HepG2 (cell line): ENCODE results near the gene CD79A. TPM values are rescaled to one million over a fixed set of nuclear protein-coding genes. Genes with fewer than 3 reads are reported as not detected.

ENCODE experiments used
- AHR ChIP-seq: IDR thresholded peaks from 2 replicates; pipeline ENCODE4 v1.6.1; 2018; ENCODE audit warnings: missing genetic modification reagents, missing compliant biosample characterization
- ASH2L ChIP-seq: fragments of 300-600, 200-600 bp; sonication (generic); IDR thresholded peaks from 2 replicates; pipeline ENCODE4 v1.7.0; 2017; ENCODE audit warnings: low read depth, mild to moderate bottlenecking, moderate library complexity, mixed read lengths, low read length; ENCODE audit not compliant: insufficient read length
- CENPBD1 ChIP-seq: sonication (generic); formaldehyde crosslinking; IDR thresholded peaks from 2 replicates; pipeline ENCODE4 v1.8.0; 2022; ENCODE audit warnings: missing genetic modification reagents, low read depth, mild to moderate bottlenecking, borderline replicate concordance
- DMAP1 ChIP-seq: IDR thresholded peaks from 2 replicates; pipeline ENCODE4 v1.6.1; 2016
- EEA1 ChIP-seq: sonication (generic); formaldehyde crosslinking; IDR thresholded peaks from 2 replicates; pipeline ENCODE4 v1.5.1; 2020; ENCODE audit warnings: mild to moderate bottlenecking, missing genetic modification reagents, borderline replicate concordance
- FOXA1 ChIP-seq, 2 experiments: fragments of 450-650 bp in 1 of 2; sonication (generic) in 1 of 2; formaldehyde crosslinking in 1 of 2; IDR thresholded peaks; 2 replicates each; pipeline versions ENCODE4 v1.4.0 to v1.6.1; 2016 to 2020; ENCODE audit warnings: missing genetic modification reagents in 1 of 2
- HNRNPL ChIP-seq: fragments of 200-400 bp; formaldehyde crosslinking; IDR thresholded peaks from 2 replicates; pipeline ENCODE4 v1.6.1; 2017; ENCODE audit warnings: mild to moderate bottlenecking, low read depth, low read length
- NR2F1 ChIP-seq, 2 experiments: fragments of 450-650 bp in 1 of 2; formaldehyde crosslinking in 1 of 2; IDR thresholded peaks; 2 replicates each; pipeline versions ENCODE4 v1.5.0 to v1.6.1; 2016 to 2020; ENCODE audit warnings: mild to moderate bottlenecking in 1 of 2, missing compliant biosample characterization in 1 of 2, missing genetic modification reagents in 1 of 2, moderate library complexity in 1 of 2
- SOX6 ChIP-seq, 2 experiments: fragments of 450-650 bp in 1 of 2; sonication (generic) in 1 of 2; formaldehyde crosslinking in 1 of 2; IDR thresholded peaks; 2 replicates each; pipeline versions ENCODE4 v1.4.0 to v1.6.1; 2017 to 2020; ENCODE audit warnings: antibody characterized with exemption in 1 of 2, mild to moderate bottlenecking in 1 of 2, missing genetic modification reagents in 1 of 2
- TARDBP ChIP-seq: sonication (generic); formaldehyde crosslinking; IDR thresholded peaks from 2 replicates; pipeline ENCODE4 v1.8.0; 2022; ENCODE audit warnings: mild to moderate bottlenecking, missing genetic modification reagents
- TGIF2 ChIP-seq: IDR thresholded peaks from 2 replicates; pipeline ENCODE4 v1.6.1; 2016; ENCODE audit warnings: control low read depth, missing compliant biosample characterization
- ZFY ChIP-seq: sonication (generic); formaldehyde crosslinking; IDR thresholded peaks from 2 replicates; pipeline ENCODE4 v1.4.0; 2020; ENCODE audit warnings: missing genetic modification reagents
- ZMYM3 ChIP-seq: sonication (generic); formaldehyde crosslinking; IDR thresholded peaks from 2 replicates; pipeline ENCODE4 v1.5.1; 2020; ENCODE audit warnings: mild to moderate bottlenecking, missing genetic modification reagents
- ZNF136 ChIP-seq: sonication (generic); formaldehyde crosslinking; IDR thresholded peaks from 2 replicates; pipeline ENCODE4 v1.8.1; 2022; ENCODE audit warnings: low read depth, mild to moderate bottlenecking, moderate library complexity, missing genetic modification reagents
- ZNF180 ChIP-seq: sonication (generic); formaldehyde crosslinking; IDR thresholded peaks from 2 replicates; pipeline ENCODE4 v1.4.0; 2020; ENCODE audit warnings: low read depth, missing genetic modification reagents, borderline replicate concordance
- ZNF207 ChIP-seq: fragments of 450-650 bp; IDR thresholded peaks from 2 replicates; pipeline ENCODE4 v1.6.1; 2016; ENCODE audit warnings: antibody characterized with exemption, borderline replicate concordance
- ZNF224 ChIP-seq: sonication (generic); formaldehyde crosslinking; IDR thresholded peaks from 2 replicates; pipeline ENCODE4 v1.5.0; 2020; ENCODE audit warnings: mild to moderate bottlenecking, missing genetic modification reagents
- ZNF34 ChIP-seq: sonication (generic); formaldehyde crosslinking; IDR thresholded peaks from 2 replicates; pipeline ENCODE4 v1.4.0; 2020; ENCODE audit warnings: mild to moderate bottlenecking, missing genetic modification reagents, borderline replicate concordance
- ZNF562 ChIP-seq: sonication (generic); formaldehyde crosslinking; IDR thresholded peaks from 2 replicates; pipeline ENCODE4 v1.8.0; 2022; ENCODE audit warnings: missing genetic modification reagents, borderline replicate concordance
- ZNF652 ChIP-seq: IDR thresholded peaks from 2 replicates; pipeline ENCODE4 v1.6.1; 2016; ENCODE audit warnings: low read depth, borderline replicate concordance
- ZSCAN22 ChIP-seq: sonication (generic); formaldehyde crosslinking; IDR thresholded peaks from 2 replicates; pipeline ENCODE4 v1.4.0; 2020; ENCODE audit warnings: mild to moderate bottlenecking, missing genetic modification reagents
- polyA plus RNA-seq, 8 experiments: library from polyadenylated mRNA; depleted of rRNA in 3 of 8; stranded (reverse) in 7 of 8; unstranded in 1 of 8; fragments of >200 nt; fragmentation: Illumina TruSeq in 4 of 8; extraction: Trizol in 4 of 8; gene quantifications; 2 replicates each; pipeline versions ENCODE4 v1.2.1 to v1.2.3, GENCODE V29; 2011 to 2016; ENCODE audit warnings: low read depth in 4 of 8, missing spikeins in 1 of 8, mixed read lengths in 1 of 8; ENCODE audit not compliant: insufficient read depth in 1 of 8
- total RNA-seq, 5 experiments: library from RNA; depleted of rRNA; stranded (reverse); fragments of >200 nt; fragmentation: Illumina TruSeq; extraction: Trizol; gene quantifications; 2 replicates each; pipeline ENCODE4 v1.2.3, GENCODE V29; 2016; ENCODE audit warnings: low read depth in 1 of 5
- TF ChIP-seq, protein P1 (sequence below): sonication (generic); formaldehyde crosslinking; IDR thresholded peaks from 2 replicates; pipeline ENCODE4 v1.5.0; 2020; ENCODE audit warnings: mild to moderate bottlenecking, low read depth, missing genetic modification reagents, borderline replicate concordance
- TF ChIP-seq, protein P2 (sequence below): sonication (generic); formaldehyde crosslinking; IDR thresholded peaks from 2 replicates; pipeline ENCODE4 v1.4.0; 2020; ENCODE audit warnings: missing genetic modification reagents, borderline replicate concordance
- TF ChIP-seq, protein P3 (sequence below): sonication (generic); formaldehyde crosslinking; IDR thresholded peaks from 2 replicates; pipeline ENCODE4 v1.4.0; 2020; ENCODE audit warnings: low read depth, mild to moderate bottlenecking, missing genetic modification reagents
- TF ChIP-seq, protein P4 (sequence below): IDR thresholded peaks from 2 replicates; pipeline ENCODE4 v1.6.1; 2016

CD79A gene
- total and polyA plus RNA-seq, 2 of the 13 experiments (the other 11 are each of a cell fraction or from before 2014, with no cell fraction given): 0.24 to 0.33 TPM

GRCh38 chr19:41893899-41894298 is 16.8 kb downstream of the CD79A start (continued):
- TF ChIP-seq, protein P1, sequence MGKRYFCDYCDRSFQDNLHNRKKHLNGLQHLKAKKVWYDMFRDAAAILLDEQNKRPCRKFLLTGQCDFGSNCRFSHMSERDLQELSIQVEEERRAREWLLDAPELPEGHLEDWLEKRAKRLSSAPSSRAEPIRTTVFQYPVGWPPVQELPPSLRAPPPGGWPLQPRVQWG (CRISPR knock-in tag): no peak
- no peak for TF ChIP-seq ZNF34
- TF ChIP-seq, protein P2, sequence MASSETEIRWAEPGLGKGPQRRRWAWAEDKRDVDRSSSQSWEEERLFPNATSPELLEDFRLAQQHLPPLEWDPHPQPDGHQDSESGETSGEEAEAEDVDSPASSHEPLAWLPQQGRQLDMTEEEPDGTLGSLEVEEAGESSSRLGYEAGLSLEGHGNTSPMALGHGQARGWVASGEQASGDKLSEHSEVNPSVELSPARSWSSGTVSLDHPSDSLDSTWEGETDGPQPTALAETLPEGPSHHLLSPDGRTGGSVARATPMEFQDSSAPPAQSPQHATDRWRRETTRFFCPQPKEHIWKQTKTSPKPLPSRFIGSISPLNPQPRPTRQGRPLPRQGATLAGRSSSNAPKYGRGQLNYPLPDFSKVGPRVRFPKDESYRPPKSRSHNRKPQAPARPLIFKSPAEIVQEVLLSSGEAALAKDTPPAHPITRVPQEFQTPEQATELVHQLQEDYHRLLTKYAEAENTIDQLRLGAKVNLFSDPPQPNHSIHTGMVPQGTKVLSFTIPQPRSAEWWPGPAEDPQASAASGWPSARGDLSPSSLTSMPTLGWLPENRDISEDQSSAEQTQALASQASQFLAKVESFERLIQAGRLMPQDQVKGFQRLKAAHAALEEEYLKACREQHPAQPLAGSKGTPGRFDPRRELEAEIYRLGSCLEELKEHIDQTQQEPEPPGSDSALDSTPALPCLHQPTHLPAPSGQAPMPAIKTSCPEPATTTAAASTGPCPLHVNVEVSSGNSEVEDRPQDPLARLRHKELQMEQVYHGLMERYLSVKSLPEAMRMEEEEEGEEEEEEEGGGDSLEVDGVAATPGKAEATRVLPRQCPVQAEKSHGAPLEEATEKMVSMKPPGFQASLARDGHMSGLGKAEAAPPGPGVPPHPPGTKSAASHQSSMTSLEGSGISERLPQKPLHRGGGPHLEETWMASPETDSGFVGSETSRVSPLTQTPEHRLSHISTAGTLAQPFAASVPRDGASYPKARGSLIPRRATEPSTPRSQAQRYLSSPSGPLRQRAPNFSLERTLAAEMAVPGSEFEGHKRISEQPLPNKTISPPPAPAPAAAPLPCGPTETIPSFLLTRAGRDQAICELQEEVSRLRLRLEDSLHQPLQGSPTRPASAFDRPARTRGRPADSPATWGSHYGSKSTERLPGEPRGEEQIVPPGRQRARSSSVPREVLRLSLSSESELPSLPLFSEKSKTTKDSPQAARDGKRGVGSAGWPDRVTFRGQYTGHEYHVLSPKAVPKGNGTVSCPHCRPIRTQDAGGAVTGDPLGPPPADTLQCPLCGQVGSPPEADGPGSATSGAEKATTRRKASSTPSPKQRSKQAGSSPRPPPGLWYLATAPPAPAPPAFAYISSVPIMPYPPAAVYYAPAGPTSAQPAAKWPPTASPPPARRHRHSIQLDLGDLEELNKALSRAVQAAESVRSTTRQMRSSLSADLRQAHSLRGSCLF (CRISPR knock-in tag): no peak
- no peak for TF ChIP-seq HNRNPL
- no peak for TF ChIP-seq EEA1 (CRISPR knock-in tag)
- TF ChIP-seq, protein P3, sequence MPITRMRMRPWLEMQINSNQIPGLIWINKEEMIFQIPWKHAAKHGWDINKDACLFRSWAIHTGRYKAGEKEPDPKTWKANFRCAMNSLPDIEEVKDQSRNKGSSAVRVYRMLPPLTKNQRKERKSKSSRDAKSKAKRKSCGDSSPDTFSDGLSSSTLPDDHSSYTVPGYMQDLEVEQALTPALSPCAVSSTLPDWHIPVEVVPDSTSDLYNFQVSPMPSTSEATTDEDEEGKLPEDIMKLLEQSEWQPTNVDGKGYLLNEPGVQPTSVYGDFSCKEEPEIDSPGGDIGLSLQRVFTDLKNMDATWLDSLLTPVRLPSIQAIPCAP: no peak
- TF ChIP-seq ASH2L: no peak
- no peak for TF ChIP-seq ZNF180 (CRISPR knock-in tag)
- no peak for TF ChIP-seq SOX6 (IDR thresholded peaks at IDR 0.05)
- TF ChIP-seq SOX6 (CRISPR knock-in tag; IDR thresholded peaks at IDR 0.05): peak; percentile 26; the same call in 1 of the 2 replicates
- TF ChIP-seq NR2F1 (CRISPR knock-in tag; IDR thresholded peaks at IDR 0.05): no peak
- no peak for TF ChIP-seq CENPBD1 (CRISPR knock-in tag)
- no peak for TF ChIP-seq ZNF224 (CRISPR knock-in tag)
- TF ChIP-seq ZMYM3 (CRISPR knock-in tag): peak; percentile 64; the same call in 1 of the 2 replicates
- peak; percentile 77; the same call in 1 of the 2 replicates for TF ChIP-seq TARDBP (CRISPR knock-in tag)
- no peak for TF ChIP-seq ZFY (CRISPR knock-in tag)
- no peak for TF ChIP-seq DMAP1
- TF ChIP-seq ZNF136 (CRISPR knock-in tag): no peak
- no peak for TF ChIP-seq AHR (CRISPR knock-in tag)
- no peak for TF ChIP-seq FOXA1 (IDR thresholded peaks at IDR 0.05)
- TF ChIP-seq FOXA1 (CRISPR knock-in tag; IDR thresholded peaks at IDR 0.05): no peak
- TF ChIP-seq ZNF652 (CRISPR knock-in tag): no peak
- peak; percentile 96 for TF ChIP-seq ZSCAN22 (CRISPR knock-in tag)
- no peak for TF ChIP-seq ZNF207
- TF ChIP-seq, protein P4, sequence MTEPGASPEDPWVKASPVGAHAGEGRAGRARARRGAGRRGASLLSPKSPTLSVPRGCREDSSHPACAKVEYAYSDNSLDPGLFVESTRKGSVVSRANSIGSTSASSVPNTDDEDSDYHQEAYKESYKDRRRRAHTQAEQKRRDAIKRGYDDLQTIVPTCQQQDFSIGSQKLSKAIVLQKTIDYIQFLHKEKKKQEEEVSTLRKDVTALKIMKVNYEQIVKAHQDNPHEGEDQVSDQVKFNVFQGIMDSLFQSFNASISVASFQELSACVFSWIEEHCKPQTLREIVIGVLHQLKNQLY (CRISPR knock-in tag): no peak
- TF ChIP-seq ZNF562 (CRISPR knock-in tag): no peak
- TF ChIP-seq TGIF2: no peak
